Aorta (tissue), 5 donors: ENCODE measurements around the gene SOHLH2. TPM values are rescaled to one million over a fixed set of nuclear protein-coding genes. Genes with fewer than 3 reads are reported as not detected.

Source experiments
- ATAC-seq: fragments of 200-7000 bp; cut with Tn5 transposase; one replicate; pipeline ENCODE4 v1.9.1; 2022; ENCODE audit warnings: moderate library complexity; ENCODE audit not compliant: low FRiP score
- DNase-seq, 2 donors: peaks; one replicate each; pipeline ENCODE4 v3.0.0-alpha.2; 2020
- H3K27ac ChIP-seq, 2 donors: one replicate each; pipeline ENCODE4 v1.5.1; 2013; ENCODE audit warnings: low read length in 2 of 2, mild to moderate bottlenecking in 2 of 2, moderate library complexity in 2 of 2, control low read depth in 1 of 2, inconsistent platforms in 1 of 2, low read depth in 1 of 2
- H3K27me3 ChIP-seq, 2 donors: one replicate each; pipeline ENCODE4 v1.6.1; 2013; ENCODE audit warnings: control low read depth in 1 of 2, low read length in 1 of 2, mild to moderate bottlenecking in 1 of 2, moderate library complexity in 1 of 2; ENCODE audit not compliant: insufficient read depth in 2 of 2, control insufficient read depth in 1 of 2
- H3K36me3 ChIP-seq, 2 donors: one replicate each; pipeline ENCODE4 v1.6.1; 2013; ENCODE audit warnings: control low read depth in 1 of 2, low read length in 1 of 2, mild to moderate bottlenecking in 1 of 2; ENCODE audit not compliant: insufficient read depth in 2 of 2, control insufficient read depth in 1 of 2
- H3K4me1 ChIP-seq, 2 donors: one replicate each; pipeline ENCODE4 v1.6.1; 2013; ENCODE audit warnings: low read length in 2 of 2, control low read depth in 1 of 2, mild to moderate bottlenecking in 1 of 2, moderate library complexity in 1 of 2; ENCODE audit not compliant: insufficient read depth in 2 of 2, control insufficient read depth in 1 of 2
- H3K4me3 ChIP-seq, 2 donors: one replicate each; pipeline ENCODE4 v1.5.1; 2013; ENCODE audit warnings: low read length in 2 of 2, control low read depth in 1 of 2, mild to moderate bottlenecking in 1 of 2
- H3K9me3 ChIP-seq: one replicate; pipeline ENCODE4 v1.6.1; 2013; ENCODE audit warnings: mild to moderate bottlenecking, low read length; ENCODE audit not compliant: control insufficient read depth
- WGBS, 2 donors: extraction: QIAGEN DNeasy Blood & Tissue Kit; methylation state at CpG; one replicate each; pipeline ENCODE4 v1.1.7; 2013; 5-methylcytosine and 5-hydroxymethylcytosine counted together
- intact Hi-C, 2 donors: fragments of 100-400 bp; cut with DNase I; formaldehyde crosslinking; loops; one replicate each; pipeline versions ENCODE4 v1.14.2 to v1.15.0; 2022
- polyA plus RNA-seq, 2 donors: library from polyadenylated mRNA; stranded (reverse); fragments of 200-250 nt; gene quantifications; one replicate each; pipeline ENCODE4 v1.2.3, GENCODE V29; 2013
- total RNA-seq, 2 donors: library from RNA; stranded (reverse); fragmentation: NEBNext Ultra II Directional; extraction: Animal tissue kit (Norgen Biotek cat#: 25700); gene quantifications; one replicate each; pipeline ENCODE4 v1.2.1, GENCODE V29; 2021
- donor health status: healthy with polysubstance abuse.
- donor health status: Bipolar disorder and iron deficiency.
- donor health status: DM: no; HTN: no; CAD: no.
- donor health status: DM: no; HTN: no; CAD: no.
- donor health status: DM: yes; HTN: yes; CAD: no.

Gene SOHLH2
- total and polyA plus RNA-seq, 4 donors: 0.63 TPM; not detected in 3

GRCh38 chr13:36131931-36132297, 82.4 kb downstream of the SOHLH2 start:
- ATAC-seq (peak; percentile 88), DNase-seq (peak; percentile 81 to 87)
- Histone ChIP-seq H3K36me3 (no peaks in the 10 kb centered on the region), H3K27ac (no peak overlapping the region), H3K9me3 (no peaks in the 10 kb centered on the region), H3K27me3 (no peaks in the 10 kb centered on the region), H3K4me1 (no peaks in the 10 kb centered on the region), H3K4me3 (no peak overlapping the region)
- WGBS, 2 donors: 8 to 10% methylated on average over 5 of the region's 5 CpGs
- intact Hi-C loops: no loop called here

GRCh38 chr13:36131222-36131930, 83.0 kb downstream of the SOHLH2 start, which contains the start of gene DCLK1:
TSS of gene DCLK1 (minus strand) at chr13:36131382.
- H3K4me3 ChIP-seq: peak within 1 kb of the TSS; percentile 49 to 68
- DNase-seq: peak; percentile 70 to 89
- intact Hi-C loops: no loop called here
- no peak within 1 kb of the TSS for H3K27ac ChIP-seq
- no peaks in the 10 kb centered on the region for H3K9me3 ChIP-seq
- H3K4me1 ChIP-seq: no peaks in the 10 kb centered on the region
- WGBS, 2 donors: 7 to 21% methylated on average over 15 to 48 of the region's 48 CpGs
- H3K36me3 ChIP-seq: no peaks in the 10 kb centered on the region
- no peaks in the 10 kb centered on the region for H3K27me3 ChIP-seq
- peak; percentile 89 for ATAC-seq

GRCh38 chr13:36130552-36131221, 83.7 kb downstream of the SOHLH2 start:
- no peak overlapping the region for H3K27ac ChIP-seq
- WGBS, 2 donors: 0 to 1% methylated on average over 57 to 61 of the region's 61 CpGs
- no peaks in the 10 kb centered on the region for H3K9me3 ChIP-seq
- H3K4me3 ChIP-seq: peak overlapping the region; percentile 49 to 68
- no peaks in the 10 kb centered on the region for H3K36me3 ChIP-seq
- no peaks in the 10 kb centered on the region for H3K4me1 ChIP-seq
- intact Hi-C loops: no loop called here
- H3K27me3 ChIP-seq: no peaks in the 10 kb centered on the region
- DNase-seq (peak; percentile 50 to 78), ATAC-seq (peak; percentile 30)

- Histone ChIP-seq H3K36me3 (no peaks in the 10 kb centered on the region), H3K27me3 (no peaks in the 10 kb centered on the region), H3K4me1 (no peaks in the 10 kb centered on the region), H3K27ac (no peak overlapping the region), H3K9me3 (no peaks in the 10 kb centered on the region), H3K4me3 (peak overlapping the region in 1 of 2 donors; percentile 68)
- 23 to 31% methylated on average over 13 of the region's 13 CpGs for WGBS, 2 donors
- DNase-seq (no peak), ATAC-seq (no peak)
- intact Hi-C loops: no loop called here
Observed at GRCh38 chr13:36130193-36130551, 84.2 kb downstream of the SOHLH2 start.

- H3K4me3 ChIP-seq: no peak overlapping the region
- no peaks in the 10 kb centered on the region for H3K9me3 ChIP-seq
- DNase-seq: no peak
- no peaks in the 10 kb centered on the region for H3K36me3 ChIP-seq
- no peaks in the 10 kb centered on the region for H3K4me1 ChIP-seq
- H3K27me3 ChIP-seq: no peaks in the 10 kb centered on the region
- intact Hi-C loops: no loop called here
- H3K27ac ChIP-seq: no peak overlapping the region
- 94 to 95% methylated on average over 4 of the region's 4 CpGs for WGBS, 2 donors
- no peak for ATAC-seq
Observed at GRCh38 chr13:36129539-36129938, 84.8 kb downstream of the SOHLH2 start.

- intact Hi-C loops: no loop called here
- Histone ChIP-seq H3K4me1 (no peaks in the 10 kb centered on the region), H3K9me3 (no peaks in the 10 kb centered on the region), H3K36me3 (no peaks in the 10 kb centered on the region), H3K27me3 (no peaks in the 10 kb centered on the region), H3K4me3 (no peak overlapping the region), H3K27ac (no peak overlapping the region)
- WGBS, 2 donors: 88 to 92% methylated on average over 3 of the region's 3 CpGs
- DNase-seq (no peak), ATAC-seq (no peak)
Observed at GRCh38 chr13:36126491-36126890, 87.9 kb downstream of the SOHLH2 start.

GRCh38 chr13:36125841-36126240, 88.5 kb downstream of the SOHLH2 start:
- Histone ChIP-seq H3K27ac (no peak overlapping the region), H3K27me3 (no peaks in the 10 kb centered on the region), H3K36me3 (no peaks in the 10 kb centered on the region), H3K4me1 (no peaks in the 10 kb centered on the region), H3K4me3 (no peak overlapping the region), H3K9me3 (no peaks in the 10 kb centered on the region)
- ATAC-seq (no peak), DNase-seq (no peak)
- 95 to 96% methylated on average over 28 of the region's 28 CpGs for WGBS, 2 donors
- intact Hi-C loops: no loop called here

- DNase-seq (peak in 1 of 2 donors; percentile 56), ATAC-seq (peak; percentile 61)
- Histone ChIP-seq H3K36me3 (no peaks in the 10 kb centered on the region), H3K27ac (no peak overlapping the region), H3K4me1 (no peaks in the 10 kb centered on the region), H3K9me3 (no peaks in the 10 kb centered on the region), H3K4me3 (no peak overlapping the region), H3K27me3 (no peaks in the 10 kb centered on the region)
- intact Hi-C loops: no loop called here
- WGBS, 2 donors: 19 to 20% methylated on average over 6 of the region's 6 CpGs
Observed at GRCh38 chr13:36124236-36124822, 90.0 kb downstream of the SOHLH2 start.
